Choroid plexus epithelial cell (primary cell): ENCODE results near the gene MYO9B.
A peak's percentile ranks its signal among the peaks of the same experiment; 100 is the strongest.

Experiments
- DNase-seq: peaks from one replicate; pipeline ENCODE4 v3.0.0-alpha.2; 2010; ENCODE audit warnings: low read depth
- H3K4me3 ChIP-seq: 2 replicates; pipeline ENCODE4 v1.5.1; 2011; ENCODE audit warnings: low read depth, mild to moderate bottlenecking, control low read depth, low read length, moderate library complexity
- CTCF ChIP-seq: conservative IDR thresholded peaks from 2 replicates; pipeline ENCODE4 v1.5.1; 2011; ENCODE audit warnings: low read depth, mild to moderate bottlenecking, control low read depth, inconsistent platforms, low read length, moderate library complexity

The MYO9B gene

GRCh38 chr19:17242431-17243208 lies 167.0 kb downstream of the MYO9B start:
- TF ChIP-seq CTCF = no peak
- H3K4me3 ChIP-seq = peak overlapping the region; percentile 77
- no peak for DNase-seq

GRCh38 chr19:17243211-17243829 lies 167.7 kb downstream of the MYO9B start:
- TF ChIP-seq CTCF = no peak
- H3K4me3 ChIP-seq = peak overlapping the region; percentile 77
- no peak for DNase-seq

DNA sequence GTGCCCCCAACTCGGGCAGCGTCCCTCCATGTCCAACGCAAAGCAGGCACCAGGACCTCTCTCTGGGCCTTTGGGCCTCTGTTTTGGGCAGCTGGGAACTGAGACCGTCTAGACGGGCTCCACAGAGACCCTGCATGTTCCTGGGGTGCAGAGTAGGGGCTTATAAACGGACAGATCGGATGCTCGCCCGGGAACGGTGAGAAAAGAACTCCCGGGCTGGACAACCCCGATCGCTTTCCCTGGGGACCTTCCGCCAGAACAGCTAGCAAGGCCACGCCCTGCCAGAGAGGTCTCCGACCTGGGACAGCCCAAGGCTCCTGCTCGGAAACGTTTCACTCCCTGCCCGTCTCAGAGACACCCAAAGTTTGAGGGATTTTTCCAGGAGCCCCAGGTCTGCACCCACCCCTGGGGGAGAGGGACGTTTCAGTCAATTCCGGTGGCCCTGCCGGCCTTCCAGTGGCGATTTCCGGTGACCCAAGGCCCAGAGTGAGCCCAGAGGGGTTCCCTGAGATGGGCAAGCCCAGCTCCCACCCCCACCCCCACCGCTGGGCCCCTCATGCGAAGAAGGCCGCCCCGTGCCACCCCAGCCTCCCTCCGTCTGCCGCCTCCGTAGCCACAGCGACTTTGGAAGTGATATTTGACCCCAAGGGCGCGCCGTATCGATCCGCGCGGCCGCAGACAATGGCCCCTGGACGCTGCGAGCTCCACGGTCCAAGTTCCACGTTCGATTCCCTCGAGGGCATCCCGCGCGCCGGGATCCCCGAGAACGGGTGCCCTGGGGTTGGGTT lies 168.4 kb downstream of the MYO9B start:
- H3K4me3 ChIP-seq = peak overlapping the region; percentile 77
- TF ChIP-seq CTCF = no peak
- DNase-seq = no peak

- peak overlapping the region; percentile 77 for H3K4me3 ChIP-seq
These were observed 169.3 kb downstream of the MYO9B start for GRCh38 chr19:17244618-17245534.

GRCh38 chr19:17245535-17245984 lies 170.0 kb downstream of the MYO9B start, which contains the start of gene NR2F6:
NR2F6 (minus strand) TSS chr19:17245919; CDS start chr19:17245220, 699 bp downstream.
- no peak for TF ChIP-seq CTCF
- no peak for DNase-seq
- peak within 1 kb of the TSS; percentile 77 for H3K4me3 ChIP-seq

More at GRCh38 chr19:17244618-17245534, 169.3 kb downstream of the MYO9B start:
- no peak for DNase-seq
- TF ChIP-seq CTCF = no peak
